GM12878 (cell line): ENCODE measurements around the gene MOB2. TPM values are rescaled to one million over a fixed set of nuclear protein-coding genes. Genes with fewer than 3 reads are reported as not detected.

ENCODE experiments used
- ATAC-seq: fragments of 200-7000 bp; cut with Tn5 transposase; 3 replicates; pipeline ENCODE4 v1.9.1; 2020; ENCODE audit warnings: mild to moderate bottlenecking, moderate library complexity
- BruUV-seq: library from RNA; stranded (reverse); fragments of 400-500 nt; replicated peaks from 2 replicates; lab custom pipeline; 2021; lab: Mats Ljungman, UMichigan
- CTCF ChIA-PET: fragments of 300-600 bp; sonication (Branson Sonifier 250); formaldehyde crosslinking; extraction: SDS; loops from one replicate; lab custom pipeline; 2021; ENCODE audit warnings: inconsistent platforms; lab: Yijun Ruan, JAX
- POLR2A ChIA-PET: fragments of 350-600 bp; formaldehyde crosslinking; extraction: SDS; loops from one replicate; lab custom pipeline; 2021; ENCODE audit warnings: inconsistent platforms; lab: Charles Lee
- RAD21 ChIA-PET: fragments of 300-600 bp; sonication (Branson Sonifier 250); formaldehyde crosslinking; loops from one replicate; lab custom pipeline; 2023; ENCODE audit warnings: antibody characterized with exemption; ENCODE audit not compliant: unreplicated experiment; lab: Charles Lee
- SMC1A ChIA-PET: fragments of 300-600 bp; sonication (Branson Sonifier 250); formaldehyde crosslinking; loops from one replicate; lab custom pipeline; 2023; ENCODE audit not compliant: unreplicated experiment, uncharacterized antibody; lab: Charles Lee
- DNase-seq: peaks from one replicate; pipeline ENCODE4 v3.0.0-alpha.2; 2011; ENCODE audit warnings: low read depth, low spot score
- FAIRE-seq: peaks from 3 replicates; lab custom pipeline; 2011; peaks lifted over from hg19 to GRCh38; lab: Jason Lieb, UNC
- H2AFZ ChIP-seq: 2 replicates; pipeline ENCODE4 v1.6.0; 2011; ENCODE audit warnings: low read depth, low read length, control low read depth; ENCODE audit not compliant: control insufficient read depth
- H3K27ac ChIP-seq: 2 replicates; pipeline ENCODE4 v1.5.1; 2011; ENCODE audit warnings: control low read depth; ENCODE audit not compliant: control insufficient read depth, insufficient read depth
- H3K27me3 ChIP-seq, 2 experiments: replicated peaks in 1 of 2; 2 replicates each; pipeline versions ENCODE4 v1.6.0 to v1.6.1; 2011; ENCODE audit warnings: low read length in 1 of 2; ENCODE audit not compliant: control insufficient read depth in 2 of 2, insufficient read depth in 2 of 2
- H3K36me3 ChIP-seq, 2 experiments: 2 replicates each; pipeline ENCODE4 v1.5.1; 2011; ENCODE audit warnings: low read length in 1 of 2; ENCODE audit not compliant: control insufficient read depth in 2 of 2, insufficient read depth in 2 of 2
- H3K4me1 ChIP-seq: 2 replicates; pipeline ENCODE4 v1.6.1; 2011; ENCODE audit warnings: mild to moderate bottlenecking, low read length, moderate library complexity, mixed read lengths; ENCODE audit not compliant: control insufficient read depth, insufficient read depth
- H3K4me2 ChIP-seq: 2 replicates; pipeline ENCODE4 v1.6.0; 2011; ENCODE audit warnings: control low read depth; ENCODE audit not compliant: control insufficient read depth, insufficient read depth
- H3K4me3 ChIP-seq: fragments of 200-600 bp; sonication (generic); 2 replicates; pipeline ENCODE4 v1.5.1; 2016
- H3K79me2 ChIP-seq: 2 replicates; pipeline ENCODE4 v1.6.0; 2011; ENCODE audit warnings: low read length; ENCODE audit not compliant: control insufficient read depth, insufficient read depth
- H3K9ac ChIP-seq: 2 replicates; pipeline ENCODE4 v1.8.0; 2011; ENCODE audit warnings: low read length, control low read depth, mixed read lengths; ENCODE audit not compliant: control insufficient read depth, insufficient read depth
- H3K9me3 ChIP-seq: replicated peaks from 3 replicates; pipeline ENCODE4 v1.5.1; 2011; ENCODE audit warnings: mild to moderate bottlenecking, low read length; ENCODE audit not compliant: control insufficient read depth, insufficient read depth
- H4K20me1 ChIP-seq: 2 replicates; pipeline ENCODE4 v1.6.0; 2011; ENCODE audit not compliant: control insufficient read depth, insufficient read depth
- CEBPB ChIP-seq, 2 experiments: fragments of 150-350 bp in 1 of 2; IDR thresholded peaks; 2 replicates each; pipeline ENCODE4 v1.6.1; 2012 to 2014; ENCODE audit warnings: low read depth in 2 of 2, low read length in 2 of 2, borderline replicate concordance in 1 of 2, inconsistent platforms in 1 of 2
- CHD4 ChIP-seq: fragments of 200-600 bp; sonication (generic); IDR thresholded peaks from 2 replicates; pipeline ENCODE4 v1.6.1; 2016; ENCODE audit warnings: mild to moderate bottlenecking
- CREB1 ChIP-seq: IDR thresholded peaks from 2 replicates; pipeline ENCODE4 v1.6.1; 2012; ENCODE audit warnings: low read depth, mild to moderate bottlenecking, inconsistent platforms
- E4F1 ChIP-seq: fragments of 450-650 bp; IDR thresholded peaks from 2 replicates; pipeline ENCODE4 v1.6.1; 2018; ENCODE audit warnings: borderline replicate concordance, mild to moderate bottlenecking; ENCODE audit not compliant: partially characterized antibody
- GABPA ChIP-seq: IDR thresholded peaks from 2 replicates; pipeline ENCODE4 v1.6.1; 2014; ENCODE audit warnings: antibody characterized with exemption, low read depth, mild to moderate bottlenecking, inconsistent platforms
- HDGF ChIP-seq: fragments of 450-650 bp; IDR thresholded peaks from 2 replicates; pipeline ENCODE4 v1.6.1; 2016; ENCODE audit warnings: antibody characterized with exemption
- MAX ChIP-seq: IDR thresholded peaks from 2 replicates; pipeline ENCODE4 v1.6.1; 2012; ENCODE audit warnings: low read depth, low read length, improper control_type of control experiment
- MLLT1 ChIP-seq: fragments of 450-650 bp; IDR thresholded peaks from 2 replicates; pipeline ENCODE4 v1.6.1; 2016; ENCODE audit warnings: mild to moderate bottlenecking
- NFXL1 ChIP-seq: fragments of 450-650 bp; IDR thresholded peaks from 2 replicates; pipeline ENCODE4 v1.6.1; 2017; ENCODE audit warnings: antibody characterized with exemption, mild to moderate bottlenecking, borderline replicate concordance
- POLR2A ChIP-seq: IDR thresholded peaks from 2 replicates; pipeline ENCODE4 v1.6.1; 2011; ENCODE audit warnings: low read depth, mild to moderate bottlenecking, low read length
- POU2F2 ChIP-seq: IDR thresholded peaks from 3 replicates; pipeline ENCODE4 v1.6.1; 2011; ENCODE audit warnings: low read depth, mild to moderate bottlenecking, low read length, borderline replicate concordance
- SKIL ChIP-seq: fragments of 450-650 bp; IDR thresholded peaks from 2 replicates; pipeline ENCODE4 v1.6.1; 2017; ENCODE audit warnings: mild to moderate bottlenecking, low read depth, inconsistent platforms; ENCODE audit not compliant: poor library complexity, severe bottlenecking
- WRNIP1 ChIP-seq: IDR thresholded peaks from 2 replicates; pipeline ENCODE4 v1.6.1; 2011; ENCODE audit warnings: low read depth, low read length, improper control_type of control experiment, borderline replicate concordance
- ZNF592 ChIP-seq: fragments of 450-650 bp; IDR thresholded peaks from 2 replicates; pipeline ENCODE4 v1.6.1; 2017; ENCODE audit warnings: mild to moderate bottlenecking, moderate library complexity
- WGBS: methylation state at CpG from one replicate; pipeline ENCODE4 v1.1.6; 2016; ENCODE audit warnings: low lambda C conversion rate; ENCODE audit not compliant: insufficient replicate concordance, insufficient coverage; ENCODE audit errors: missing lambda C conversion rate; 5-methylcytosine and 5-hydroxymethylcytosine counted together
- in situ Hi-C: fragments of 300-500 bp; cut with MboI; formaldehyde crosslinking; loops from 9 replicates; pipeline ENCODE4 v1.14.3; 2018; ENCODE audit warnings: mixed read lengths
- intact Hi-C: fragments of 100-400 bp; cut with micrococcal nuclease; formaldehyde crosslinking; loops from one replicate; pipeline ENCODE4 v1.14.2; 2022; ENCODE audit not compliant: unreplicated experiment
- polyA plus RNA-seq, 11 experiments: library from polyadenylated mRNA; depleted of rRNA in 4 of 11; unstranded in 6 of 11; stranded (reverse) in 5 of 11; fragments of >200 nt; fragmentation: Nextera tagmentation in 4 of 11; fragmentation: Illumina TruSeq in 1 of 11; extraction: Ambion mirVana in 4 of 11; extraction: Trizol in 1 of 11; gene quantifications; 1 replicate in 1 of 11; 2 replicates in 10 of 11; pipeline versions ENCODE4 v1.2.1 to v1.2.3, GENCODE V29; 2011 to 2016; ENCODE audit warnings: inconsistent platforms in 2 of 11, missing spikeins in 2 of 11, low read depth in 1 of 11
- total RNA-seq, 4 experiments: library from RNA; depleted of rRNA in 3 of 4; stranded (reverse); fragments of >200 nt in 3 of 4; fragmentation: Illumina TruSeq in 1 of 4; extraction: Trizol in 1 of 4; gene quantifications; 2 replicates each; pipeline versions ENCODE4 v1.2.1 to v1.2.3, GENCODE V29; 2013 to 2021

The MOB2 gene
- total and polyA plus RNA-seq, 10 of the 15 experiments (the other 5 are each of a cell fraction or from before 2014, with no cell fraction given) = 0.10 to 34.6 (median 15.5) TPM

DNA sequence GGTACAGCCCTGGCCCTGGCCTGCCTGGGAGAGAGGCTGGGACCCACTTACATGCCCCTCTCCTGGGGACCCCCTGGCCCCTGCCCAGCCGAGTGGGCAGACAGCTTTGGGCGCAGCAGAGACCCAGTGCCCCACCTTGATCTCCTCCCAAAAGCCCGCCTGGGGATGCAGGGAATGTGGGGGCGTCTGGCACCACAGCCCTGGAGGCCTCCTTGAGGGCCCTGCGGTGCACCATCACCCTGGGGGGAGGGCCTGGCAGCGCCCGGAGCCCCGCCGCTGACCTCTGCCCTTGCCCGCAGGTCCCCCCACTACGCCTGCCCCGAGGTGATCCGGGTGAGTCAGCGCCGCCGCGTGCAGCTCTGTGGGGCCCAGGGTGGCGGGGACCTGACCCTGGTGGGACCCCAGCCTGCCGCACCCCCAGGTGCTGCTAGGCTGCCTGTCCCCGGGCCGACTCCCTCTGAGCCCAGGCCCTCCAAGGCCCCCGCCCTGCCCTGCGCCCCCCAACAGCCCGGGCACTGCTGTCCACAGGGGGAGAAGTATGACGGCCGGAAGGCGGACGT is 43.7 kb downstream of the MOB2 start:
- in situ Hi-C loops = no loop called here
- SMC1A ChIA-PET = no interaction called here
- no peak overlapping the region for H3K27ac ChIP-seq
- FAIRE-seq (no peak), DNase-seq (no peak), ATAC-seq (no peak)
- no peaks in the 10 kb centered on the region for H3K36me3 ChIP-seq
- no peak overlapping the region for H2AFZ ChIP-seq
- BruUV-seq = no TSS peak
- no peaks in the 10 kb centered on the region for H3K4me1 ChIP-seq
- no peaks in the 10 kb centered on the region for H4K20me1 ChIP-seq
- RAD21 ChIA-PET = interaction anchor here (0.6 kb wide), 1 partner anchor 65 kb away, joined by 3 read pairs; no protein-coding TSS in a partner anchor
- H3K79me2 ChIP-seq = no peaks in the 10 kb centered on the region
- CTCF ChIA-PET = no interaction called here
- intact Hi-C loops = no loop called here
- H3K4me3 ChIP-seq = no peak overlapping the region
- no peak overlapping the region for H3K9ac ChIP-seq
- no peaks in the 10 kb centered on the region for H3K27me3 ChIP-seq
- no peaks in the 10 kb centered on the region for H3K9me3 ChIP-seq
- H3K4me2 ChIP-seq = no peak overlapping the region
- POLR2A ChIA-PET = no interaction called here
- WGBS = 61% methylated on average over 25 of the region's 28 CpGs
- TF ChIP-seq SKIL = no peak
- no peak for TF ChIP-seq MLLT1
- TF ChIP-seq POU2F2 = no peak
- no peak for TF ChIP-seq GABPA
- TF ChIP-seq CEBPB (IDR thresholded peaks at IDR 0.05; ENCODE audit: borderline replicate concordance in 1 of 2, low read depth in 2 of 2, low read length in 2 of 2) = no peak
- TF ChIP-seq WRNIP1 = no peak
- TF ChIP-seq CREB1 = no peak
- TF ChIP-seq NFXL1 = no peak
- no peak for TF ChIP-seq POLR2A
- TF ChIP-seq MAX = no peak
- no peak for TF ChIP-seq CHD4
- TF ChIP-seq ZNF592 = no peak
- TF ChIP-seq E4F1 = no peak
- TF ChIP-seq HDGF = no peak
